Adrenal gland (tissue), 5 donors: Measurements from ENCODE around the gene CNKSR1.

Experiments
- POLR2A ChIP-seq, 2 donors: fragments of 450-650 bp; IDR thresholded peaks; one replicate each; pipeline ENCODE4 v1.6.1; 2017; ENCODE audit warnings: antibody characterized with exemption in 2 of 2, mild to moderate bottlenecking in 2 of 2, moderate library complexity in 1 of 2
- TF ChIP-seq, protein P1 (sequence below), 6 experiments: fragments of 450-650 bp in 4 of 6; fragments of 200-600 bp in 2 of 6; sonication (generic) in 1 of 6; IDR thresholded peaks; 1 replicate in 5 of 6; 2 replicates in 1 of 6; pipeline versions ENCODE4 v1.5.1 to v1.8.0; 2016 to 2021; ENCODE audit warnings: antibody characterized with exemption in 6 of 6, mild to moderate bottlenecking in 2 of 6, moderate library complexity in 1 of 6
- donor health status: DM: no; HTN: no; CAD: no.

DNA sequence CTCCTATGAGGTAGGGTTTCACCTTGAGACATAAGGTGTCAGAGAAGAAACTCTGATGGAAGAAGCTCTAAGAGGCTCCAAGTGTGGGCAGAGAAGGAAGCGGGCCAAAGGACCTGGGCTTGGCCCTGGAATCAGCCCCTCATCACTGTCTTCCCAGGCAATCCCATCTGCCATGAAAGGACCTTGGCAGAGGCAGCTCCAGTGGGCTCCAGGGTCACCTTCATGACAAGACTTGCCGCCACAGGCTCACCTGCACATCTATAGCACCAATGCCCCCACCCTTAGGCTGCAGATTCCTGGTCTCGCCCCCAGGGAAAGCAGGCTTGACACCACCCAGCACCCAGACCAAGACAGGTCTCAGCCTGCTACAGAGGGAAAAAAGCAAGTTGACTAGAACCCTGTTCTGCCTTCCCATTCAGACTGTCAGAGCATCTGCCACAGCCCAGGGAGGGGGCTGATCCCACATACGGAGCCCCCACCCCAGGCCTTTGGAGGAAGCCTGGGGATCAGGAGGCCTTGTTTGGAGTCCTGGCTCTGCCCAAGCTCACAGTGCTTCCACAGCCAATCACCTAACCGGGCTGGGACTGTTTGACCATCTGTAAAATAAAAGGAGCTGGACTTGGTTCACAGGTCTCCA, 18.9 kb upstream of the CNKSR1 start:
- TF ChIP-seq, protein P1, sequence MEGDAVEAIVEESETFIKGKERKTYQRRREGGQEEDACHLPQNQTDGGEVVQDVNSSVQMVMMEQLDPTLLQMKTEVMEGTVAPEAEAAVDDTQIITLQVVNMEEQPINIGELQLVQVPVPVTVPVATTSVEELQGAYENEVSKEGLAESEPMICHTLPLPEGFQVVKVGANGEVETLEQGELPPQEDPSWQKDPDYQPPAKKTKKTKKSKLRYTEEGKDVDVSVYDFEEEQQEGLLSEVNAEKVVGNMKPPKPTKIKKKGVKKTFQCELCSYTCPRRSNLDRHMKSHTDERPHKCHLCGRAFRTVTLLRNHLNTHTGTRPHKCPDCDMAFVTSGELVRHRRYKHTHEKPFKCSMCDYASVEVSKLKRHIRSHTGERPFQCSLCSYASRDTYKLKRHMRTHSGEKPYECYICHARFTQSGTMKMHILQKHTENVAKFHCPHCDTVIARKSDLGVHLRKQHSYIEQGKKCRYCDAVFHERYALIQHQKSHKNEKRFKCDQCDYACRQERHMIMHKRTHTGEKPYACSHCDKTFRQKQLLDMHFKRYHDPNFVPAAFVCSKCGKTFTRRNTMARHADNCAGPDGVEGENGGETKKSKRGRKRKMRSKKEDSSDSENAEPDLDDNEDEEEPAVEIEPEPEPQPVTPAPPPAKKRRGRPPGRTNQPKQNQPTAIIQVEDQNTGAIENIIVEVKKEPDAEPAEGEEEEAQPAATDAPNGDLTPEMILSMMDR (IDR thresholded peaks at IDR 0.05), result no peak
- TF ChIP-seq POLR2A (IDR thresholded peaks at IDR 0.05), result no peak
